Mesodermal cell (in vitro differentiated cells): ENCODE data around the gene ANP32B.

Experiments
- H3K27ac ChIP-seq: 2 replicates; pipeline ENCODE4 v1.7.0; 2013; ENCODE audit warnings: mild to moderate bottlenecking, low read depth, low read length, moderate library complexity; ENCODE audit not compliant: severe bottlenecking
- H3K36me3 ChIP-seq: 2 replicates; pipeline ENCODE4 v1.7.1; 2013; ENCODE audit warnings: mild to moderate bottlenecking, low read length, moderate library complexity; ENCODE audit not compliant: control insufficient read depth, insufficient read depth
- H3K4me1 ChIP-seq: one replicate; pipeline ENCODE4 v1.7.1; 2013; ENCODE audit warnings: mild to moderate bottlenecking, low read length; ENCODE audit not compliant: insufficient read depth, control insufficient read depth, poor library complexity, severe bottlenecking
- H3K4me3 ChIP-seq: 2 replicates; pipeline ENCODE4 v1.7.0; 2013; ENCODE audit warnings: low read length, control low read depth, mild to moderate bottlenecking; ENCODE audit not compliant: insufficient read depth, poor library complexity, severe bottlenecking; ENCODE audit errors: extremely low read depth
- H3K9me3 ChIP-seq: 2 replicates; pipeline ENCODE4 v1.7.1; 2013; ENCODE audit warnings: mild to moderate bottlenecking, low read length, moderate library complexity; ENCODE audit not compliant: control insufficient read depth
- WGBS, 2 experiments: methylation state at CpG; one replicate each; pipeline ENCODE4 v1.1.5; 2013; ENCODE audit warnings: missing lambda C conversion rate in 2 of 2; ENCODE audit not compliant: insufficient coverage in 2 of 2; 5-methylcytosine and 5-hydroxymethylcytosine counted together

ANP32B gene

GRCh38 chr9:98031169-98031568 lies 48.0 kb downstream of the ANP32B start:
- no peak overlapping the region for H3K27ac ChIP-seq

GRCh38 chr9:98031935-98032334 lies 48.8 kb downstream of the ANP32B start:
- Histone ChIP-seq H3K36me3 (no peaks in the 10 kb centered on the region), H3K9me3 (no peaks in the 10 kb centered on the region), H3K4me1 (peaks cover 5% of the 10 kb centered on the region), H3K4me3 (no peak overlapping the region), H3K27ac (no peak overlapping the region)
- 100% methylated on average over 1 of the region's 1 CpG; no CpG with 5 or more reads in 1 of the 2 experiments for WGBS, 2 experiments

More at GRCh38 chr9:98031169-98031568, 48.0 kb downstream of the ANP32B start:
- H3K4me3 ChIP-seq, result no peak overlapping the region
- no peaks in the 10 kb centered on the region for H3K9me3 ChIP-seq
- H3K4me1 ChIP-seq, result peaks cover 6% of the 10 kb centered on the region
- no peaks in the 10 kb centered on the region for H3K36me3 ChIP-seq

- Histone ChIP-seq H3K36me3 (no peaks in the 10 kb centered on the region), H3K4me1 (peaks cover 5% of the 10 kb centered on the region), H3K27ac (no peak overlapping the region), H3K4me3 (no peak overlapping the region), H3K9me3 (no peaks in the 10 kb centered on the region)
- WGBS, 2 experiments, result 22 to 26% methylated on average over 8 to 11 of the region's 20 CpGs
Observed at GRCh38 chr9:98034593-98035546, 51.7 kb downstream of the ANP32B start.

- no peaks in the 10 kb centered on the region for H3K36me3 ChIP-seq
- H3K27ac ChIP-seq, result no peak overlapping the region
- no peaks in the 10 kb centered on the region for H3K9me3 ChIP-seq
- H3K4me1 ChIP-seq, result peaks cover under 1% of the 10 kb centered on the region
- H3K4me3 ChIP-seq, result no peak overlapping the region
Observed at GRCh38 chr9:98037357-98037756, 54.2 kb downstream of the ANP32B start.

- no peaks in the 10 kb centered on the region for H3K9me3 ChIP-seq
- no peaks in the 10 kb centered on the region for H3K4me1 ChIP-seq
- WGBS, 2 experiments, result 82 to 88% methylated on average over 2 to 8 of the region's 8 CpGs
- no peak overlapping the region for H3K27ac ChIP-seq
- no peak overlapping the region for H3K4me3 ChIP-seq
- no peaks in the 10 kb centered on the region for H3K36me3 ChIP-seq
Observed at GRCh38 chr9:98038958-98039357, 55.8 kb downstream of the ANP32B start.

GRCh38 chr9:98039607-98040017 lies 56.5 kb downstream of the ANP32B start:
- no peaks in the 10 kb centered on the region for H3K4me1 ChIP-seq
- no peaks in the 10 kb centered on the region for H3K36me3 ChIP-seq
- H3K4me3 ChIP-seq, result no peak overlapping the region
- H3K27ac ChIP-seq, result no peak overlapping the region
- 79% methylated on average over 8 to 10 of the region's 10 CpGs for WGBS, 2 experiments
- no peaks in the 10 kb centered on the region for H3K9me3 ChIP-seq

- Histone ChIP-seq H3K9me3 (no peaks in the 10 kb centered on the region), H3K36me3 (no peaks in the 10 kb centered on the region), H3K27ac (no peak overlapping the region), H3K4me1 (no peaks in the 10 kb centered on the region), H3K4me3 (no peak overlapping the region)
- WGBS, 2 experiments, result 92 to 95% methylated on average over 6 of the region's 6 CpGs
Observed at GRCh38 chr9:98040212-98040611, 57.1 kb downstream of the ANP32B start.

- WGBS, 2 experiments, result 68% methylated on average over 4 of the region's 5 CpGs; no CpG with 5 or more reads in 1 of the 2 experiments
Observed at GRCh38 chr9:98043915-98044314, 60.8 kb downstream of the ANP32B start.

GRCh38 chr9:98045234-98046179 lies 62.4 kb downstream of the ANP32B start:
- Histone ChIP-seq H3K36me3 (no peaks in the 10 kb centered on the region), H3K4me3 (no peak overlapping the region), H3K27ac (no peak overlapping the region), H3K9me3 (no peaks in the 10 kb centered on the region), H3K4me1 (no peaks in the 10 kb centered on the region)
- 91 to 93% methylated on average over 5 to 6 of the region's 6 CpGs for WGBS, 2 experiments

More at GRCh38 chr9:98043915-98044314, 60.8 kb downstream of the ANP32B start:
- Histone ChIP-seq H3K9me3 (no peaks in the 10 kb centered on the region), H3K4me1 (no peaks in the 10 kb centered on the region), H3K36me3 (no peaks in the 10 kb centered on the region), H3K4me3 (no peak overlapping the region), H3K27ac (no peak overlapping the region)

- Histone ChIP-seq H3K4me3 (no peak overlapping the region), H3K27ac (no peak overlapping the region), H3K9me3 (no peaks in the 10 kb centered on the region), H3K36me3 (no peaks in the 10 kb centered on the region), H3K4me1 (no peaks in the 10 kb centered on the region)
- whole genome bisulfite sequencing, 2 experiments, result 96 to 98% methylated on average over 5 to 8 of the region's 9 CpGs
Observed at GRCh38 chr9:98046180-98046543, 63.0 kb downstream of the ANP32B start.
